GM10266 (cell line): ENCODE measurements around the gene CFI.

ENCODE experiments used
- DNase-seq: peaks from one replicate; pipeline ENCODE4 v3.0.0; 2012; ENCODE audit errors: extremely low spot score
- CTCF ChIP-seq: IDR thresholded peaks from 2 replicates; pipeline ENCODE4 v1.5.1; 2012; ENCODE audit warnings: mild to moderate bottlenecking, low read depth; ENCODE audit not compliant: control insufficient read depth, insufficient read depth; ENCODE audit errors: missing control alignments

The CFI gene

GRCh38 chr4:109801895-109802319, at the start of gene CFI:
Gene CFI (minus strand): TSS chr4:109801999. CDS start chr4:109801971, 28 bp downstream.
- TF ChIP-seq CTCF = no peak
- no peak for DNase-seq

- DNase-seq = no peak
- TF ChIP-seq CTCF = no peak
Observed at GRCh38 chr4:109850601-109851000, 48.8 kb upstream of the CFI start.

GRCh38 chr4:109848501-109848900, 46.7 kb upstream of the CFI start:
- no peak for TF ChIP-seq CTCF
- no peak for DNase-seq

- TF ChIP-seq CTCF = no peak
- DNase-seq = no peak
Observed at GRCh38 chr4:109847896-109848442, 46.2 kb upstream of the CFI start, which contains the start of gene LRIT3. Gene LRIT3 (plus strand): TSS chr4:109848107. CDS start chr4:109848202, 95 bp downstream.

- no peak for DNase-seq
- TF ChIP-seq CTCF = no peak
Observed at GRCh38 chr4:109846395-109847098, 44.7 kb upstream of the CFI start.

GRCh38 chr4:109836985-109837384, 35.2 kb upstream of the CFI start:
- no peak for DNase-seq
- TF ChIP-seq CTCF = no peak

- no peak for DNase-seq
- no peak for TF ChIP-seq CTCF
Observed at GRCh38 chr4:109833756-109834155, 32.0 kb upstream of the CFI start.
